GM12878 (cell line): ENCODE measurements around the gene RAB29.

Source experiments
- CHD1 ChIP-seq: IDR thresholded peaks from 2 replicates; pipeline ENCODE4 v1.6.1; 2012; ENCODE audit warnings: low read depth, low read length, improper control_type of control experiment
- HDGF ChIP-seq: fragments of 450-650 bp; IDR thresholded peaks from 2 replicates; pipeline ENCODE4 v1.6.1; 2016; ENCODE audit warnings: antibody characterized with exemption
- SMARCA5 ChIP-seq: fragments of 450-650 bp; IDR thresholded peaks from 2 replicates; pipeline ENCODE4 v1.6.1; 2017; ENCODE audit warnings: mild to moderate bottlenecking
- TARDBP ChIP-seq: IDR thresholded peaks from 2 replicates; pipeline ENCODE4 v1.6.1; 2016; ENCODE audit warnings: borderline replicate concordance

- no peak for TF ChIP-seq HDGF
- no peak for TF ChIP-seq SMARCA5
- no peak for TF ChIP-seq CHD1
- TF ChIP-seq TARDBP = no peak
Observed at GRCh38 chr1:205783904-205784303, 8.6 kb upstream of the RAB29 start.
